Nucleus accumbens (tissue), 56 donors: Measurements from ENCODE around the gene KCNN4.
A peak's percentile ranks its signal among the peaks of the same experiment; 100 is the strongest.

ENCODE experiments used
- DNase-seq, 56 donors: peaks; one replicate each; lab custom pipeline; 2025; lab: John Stamatoyannopoulos, UW

The KCNN4 gene

GRCh38 chr19:43751466-43752220 is 29.1 kb downstream of the KCNN4 start:
- no peak for DNase-seq

GRCh38 chr19:43749898-43750297 is 30.9 kb downstream of the KCNN4 start:
- DNase-seq: no peak

- no peak for DNase-seq
These were observed 31.6 kb downstream of the KCNN4 start for GRCh38 chr19:43749152-43749551.

GRCh38 chr19:43748685-43749084 is 32.1 kb downstream of the KCNN4 start:
- DNase-seq: no peak

- peak in 6 of 56 donors; percentile 7 to 34 (median 12) for DNase-seq
These were observed 32.6 kb downstream of the KCNN4 start for GRCh38 chr19:43748205-43748594.

- DNase-seq: no peak
These were observed 33.1 kb downstream of the KCNN4 start for GRCh38 chr19:43747557-43748204.

GRCh38 chr19:43743059-43743458 is 37.7 kb downstream of the KCNN4 start:
- DNase-seq: no peak

GRCh38 chr19:43741075-43741825 is 39.5 kb downstream of the KCNN4 start:
- peak in 10 of 56 donors; percentile 5 to 34 (median 24) for DNase-seq

- DNase-seq: no peak
These were observed 41.1 kb downstream of the KCNN4 start for GRCh38 chr19:43739439-43740235.

- DNase-seq: peak in 11 of 56 donors; percentile 3 to 45 (median 12)
These were observed 42.0 kb downstream of the KCNN4 start for GRCh38 chr19:43738780-43739211.

GRCh38 chr19:43735957-43736356 is 44.8 kb downstream of the KCNN4 start:
- no peak for DNase-seq

- no peak for DNase-seq
These were observed 45.8 kb downstream of the KCNN4 start for GRCh38 chr19:43735013-43735412.

GRCh38 chr19:43731846-43732245 is 48.9 kb downstream of the KCNN4 start:
- no peak for DNase-seq

- no peak for DNase-seq
These were observed 49.4 kb downstream of the KCNN4 start for GRCh38 chr19:43731346-43731745.

GRCh38 chr19:43729919-43730318 is 50.9 kb downstream of the KCNN4 start:
- no peak for DNase-seq

GRCh38 chr19:43727593-43727853 is 53.2 kb downstream of the KCNN4 start:
- DNase-seq: no peak

GRCh38 chr19:43726736-43727592 is 53.8 kb downstream of the KCNN4 start:
- peak in 7 of 56 donors; percentile 3 to 31 (median 9) for DNase-seq

- no peak for DNase-seq
These were observed 55.3 kb downstream of the KCNN4 start for GRCh38 chr19:43725468-43725867.

GRCh38 chr19:43724896-43725295 is 55.9 kb downstream of the KCNN4 start:
- DNase-seq: no peak

GRCh38 chr19:43723588-43723987 is 57.2 kb downstream of the KCNN4 start:
- no peak for DNase-seq
